KMS-11 (cell line): ENCODE measurements around the gene SCLY.

Experiments used
- H2AFZ ChIP-seq: fragments of 200-600 bp; sonication (generic); 2 replicates; pipeline ENCODE4 v1.6.1; 2016; ENCODE audit warnings: antibody characterized with exemption, mixed run types, low read depth
- H3K27ac ChIP-seq: fragments of 200-600 bp; sonication (generic); 2 replicates; pipeline ENCODE4 v1.6.1; 2016; ENCODE audit warnings: mild to moderate bottlenecking, mixed run types
- H3K27me3 ChIP-seq: fragments of 200-600 bp; sonication (generic); 2 replicates; pipeline ENCODE4 v1.6.1; 2017; ENCODE audit warnings: mild to moderate bottlenecking, low read depth, mixed run types, moderate library complexity; ENCODE audit not compliant: insufficient read depth
- H3K36me3 ChIP-seq: fragments of 200-600 bp; sonication (generic); 2 replicates; pipeline ENCODE4 v1.6.1; 2017; ENCODE audit warnings: mild to moderate bottlenecking, mixed run types; ENCODE audit not compliant: insufficient read depth
- H3K4me1 ChIP-seq: fragments of 200-600 bp; sonication (generic); 2 replicates; pipeline ENCODE4 v1.6.1; 2016; ENCODE audit warnings: mild to moderate bottlenecking, low read depth, mixed run types; ENCODE audit not compliant: poor library complexity, severe bottlenecking
- H3K4me2 ChIP-seq: fragments of 200-600 bp; sonication (generic); 2 replicates; pipeline ENCODE4 v1.7.0; 2016; ENCODE audit warnings: mild to moderate bottlenecking, mixed run types
- H3K4me3 ChIP-seq: fragments of 200-600 bp; sonication (generic); IDR thresholded peaks from 2 replicates; pipeline ENCODE4 v1.6.1; 2017; ENCODE audit warnings: low read depth, low read length, mixed read lengths; ENCODE audit not compliant: insufficient read depth
- H3K79me2 ChIP-seq: fragments of 200-600 bp; sonication (generic); 2 replicates; pipeline ENCODE4 v1.6.1; 2016; ENCODE audit warnings: low read depth, mixed run types; ENCODE audit not compliant: insufficient read depth
- H3K9ac ChIP-seq: fragments of 200-600 bp; sonication (generic); 2 replicates; pipeline ENCODE4 v1.6.1; 2016; ENCODE audit warnings: mild to moderate bottlenecking, mixed run types
- H4K20me1 ChIP-seq: fragments of 200-600 bp; sonication (generic); 2 replicates; pipeline ENCODE4 v1.6.1; 2016; ENCODE audit warnings: mild to moderate bottlenecking, mixed run types; ENCODE audit not compliant: insufficient read depth
- CTCF ChIP-seq: fragments of 200-600 bp; sonication (generic); conservative IDR thresholded peaks from 2 replicates; pipeline ENCODE4 v1.6.1; 2017; ENCODE audit warnings: low read depth, mild to moderate bottlenecking, antibody characterized with exemption, low read length, moderate library complexity, mixed read lengths

The SCLY gene

GRCh38 chr2:238130111-238130695, 69.4 kb downstream of the SCLY start:
- no peaks in the 10 kb centered on the region for H4K20me1 ChIP-seq
- H3K4me1 ChIP-seq = no peaks in the 10 kb centered on the region
- H3K79me2 ChIP-seq = no peaks in the 10 kb centered on the region
- no peaks in the 10 kb centered on the region for H3K36me3 ChIP-seq
- 0 out of 2 replicates have a peak, but pooled peaks cover 2% of the 10 kb centered on the region for H3K27me3 ChIP-seq
- H2AFZ ChIP-seq = no peak overlapping the region
- no peak overlapping the region for H3K27ac ChIP-seq
- no peak overlapping the region for H3K4me3 ChIP-seq
- TF ChIP-seq CTCF = no peak
- no peak overlapping the region for H3K4me2 ChIP-seq
- no peak overlapping the region for H3K9ac ChIP-seq

GRCh38 chr2:238130696-238131628, 70.2 kb downstream of the SCLY start:
- H3K79me2 ChIP-seq = no peaks in the 10 kb centered on the region
- H3K4me3 ChIP-seq = no peak overlapping the region
- TF ChIP-seq CTCF = no peak
- no peak overlapping the region for H3K9ac ChIP-seq
- no peak overlapping the region for H3K27ac ChIP-seq
- no peak overlapping the region for H2AFZ ChIP-seq
- 0 out of 2 replicates have a peak, but pooled peaks cover 2% of the 10 kb centered on the region for H3K27me3 ChIP-seq
- no peaks in the 10 kb centered on the region for H3K4me1 ChIP-seq
- no peaks in the 10 kb centered on the region for H4K20me1 ChIP-seq
- H3K4me2 ChIP-seq = no peak overlapping the region
- no peaks in the 10 kb centered on the region for H3K36me3 ChIP-seq

GRCh38 chr2:238131761-238132462, 71.1 kb downstream of the SCLY start:
- 0 out of 2 replicates have a peak, but pooled peaks cover 2% of the 10 kb centered on the region for H3K27me3 ChIP-seq
- no peak for TF ChIP-seq CTCF
- H3K4me1 ChIP-seq = no peaks in the 10 kb centered on the region
- H3K36me3 ChIP-seq = no peaks in the 10 kb centered on the region
- H3K9ac ChIP-seq = no peak overlapping the region
- no peak overlapping the region for H3K4me3 ChIP-seq
- H4K20me1 ChIP-seq = no peaks in the 10 kb centered on the region
- no peak overlapping the region for H2AFZ ChIP-seq
- no peaks in the 10 kb centered on the region for H3K79me2 ChIP-seq
- H3K4me2 ChIP-seq = no peak overlapping the region
- H3K27ac ChIP-seq = no peak overlapping the region

- no peak overlapping the region for H3K9ac ChIP-seq
- H3K4me1 ChIP-seq = no peaks in the 10 kb centered on the region
- H3K4me2 ChIP-seq = no peak overlapping the region
- no peak overlapping the region for H2AFZ ChIP-seq
- no peak overlapping the region for H3K4me3 ChIP-seq
- H4K20me1 ChIP-seq = no peaks in the 10 kb centered on the region
- no peaks in the 10 kb centered on the region for H3K36me3 ChIP-seq
- H3K79me2 ChIP-seq = no peaks in the 10 kb centered on the region
- no peak for TF ChIP-seq CTCF
- no peak overlapping the region for H3K27ac ChIP-seq
- 0 out of 2 replicates have a peak, but pooled peaks cover 2% of the 10 kb centered on the region for H3K27me3 ChIP-seq
Measured at GRCh38 chr2:238132463-238133450, 72.0 kb downstream of the SCLY start.
